GM12878 (cell line): ENCODE measurements around the gene COL11A2. TPM values are rescaled to one million over a fixed set of nuclear protein-coding genes. Genes with fewer than 3 reads are reported as not detected.

Experiments
- FOXK2 ChIP-seq: fragments of 450-650 bp; IDR thresholded peaks from 2 replicates; pipeline ENCODE4 v1.6.1; 2017; ENCODE audit warnings: mild to moderate bottlenecking, moderate library complexity
- HDAC6 ChIP-seq: fragments of 200-600 bp; sonication (generic); IDR thresholded peaks from one replicate; pipeline ENCODE4 v1.8.0; 2017; ENCODE audit warnings: antibody characterized with exemption; ENCODE audit not compliant: unreplicated experiment
- IKZF1 ChIP-seq: fragments of 450-650 bp; conservative IDR thresholded peaks from 2 replicates; pipeline ENCODE4 v1.6.1; 2017; ENCODE audit warnings: antibody characterized with exemption, mild to moderate bottlenecking
- NFIC ChIP-seq: IDR thresholded peaks from 2 replicates; pipeline ENCODE4 v1.6.1; 2012; ENCODE audit warnings: low read depth, mild to moderate bottlenecking, inconsistent platforms, low read length, moderate library complexity
- NFXL1 ChIP-seq: fragments of 450-650 bp; IDR thresholded peaks from 2 replicates; pipeline ENCODE4 v1.6.1; 2017; ENCODE audit warnings: antibody characterized with exemption, mild to moderate bottlenecking, borderline replicate concordance
- POU2F2 ChIP-seq: IDR thresholded peaks from 3 replicates; pipeline ENCODE4 v1.6.1; 2011; ENCODE audit warnings: low read depth, mild to moderate bottlenecking, low read length, borderline replicate concordance
- RB1 ChIP-seq: fragments of 450-650 bp; formaldehyde crosslinking; IDR thresholded peaks from 2 replicates; pipeline ENCODE4 v1.6.1; 2017; ENCODE audit warnings: mild to moderate bottlenecking, borderline replicate concordance
- TCF7 ChIP-seq: IDR thresholded peaks from 2 replicates; pipeline ENCODE4 v1.6.1; 2014; ENCODE audit warnings: antibody characterized with exemption, borderline replicate concordance
- WRNIP1 ChIP-seq: IDR thresholded peaks from 2 replicates; pipeline ENCODE4 v1.6.1; 2011; ENCODE audit warnings: low read depth, low read length, improper control_type of control experiment, borderline replicate concordance
- YY1 ChIP-seq: IDR thresholded peaks from 2 replicates; pipeline ENCODE4 v1.6.1; 2011; ENCODE audit warnings: low read depth, mild to moderate bottlenecking, low read length
- polyA plus RNA-seq, 11 experiments: library from polyadenylated mRNA; depleted of rRNA in 4 of 11; unstranded in 6 of 11; stranded (reverse) in 5 of 11; fragments of >200 nt; fragmentation: Nextera tagmentation in 4 of 11; fragmentation: Illumina TruSeq in 1 of 11; extraction: Ambion mirVana in 4 of 11; extraction: Trizol in 1 of 11; gene quantifications; 1 replicate in 1 of 11; 2 replicates in 10 of 11; pipeline versions ENCODE4 v1.2.1 to v1.2.3, GENCODE V29; 2011 to 2016; ENCODE audit warnings: inconsistent platforms in 2 of 11, missing spikeins in 2 of 11, low read depth in 1 of 11
- total RNA-seq, 4 experiments: library from RNA; depleted of rRNA in 3 of 4; stranded (reverse); fragments of >200 nt in 3 of 4; fragmentation: Illumina TruSeq in 1 of 4; extraction: Trizol in 1 of 4; gene quantifications; 2 replicates each; pipeline versions ENCODE4 v1.2.1 to v1.2.3, GENCODE V29; 2013 to 2021
- TF ChIP-seq, protein P1 (sequence below): fragments of 450-650 bp; formaldehyde crosslinking; IDR thresholded peaks from 2 replicates; pipeline ENCODE4 v1.4.0; 2020; ENCODE audit warnings: mild to moderate bottlenecking, moderate library complexity
- TF ChIP-seq, protein P2 (sequence below), 3 experiments: IDR thresholded peaks in 2 of 3; conservative IDR thresholded peaks in 1 of 3; 2 replicates each; pipeline ENCODE4 v1.5.1; 2011; ENCODE audit warnings: low read depth in 3 of 3, low read length in 3 of 3, mild to moderate bottlenecking in 3 of 3, control low read depth in 2 of 3, moderate library complexity in 2 of 3, inconsistent platforms in 1 of 3, mixed read lengths in 1 of 3; ENCODE audit not compliant: control insufficient read depth in 2 of 3, insufficient read depth in 1 of 3; ENCODE audit errors: extremely low read depth in 1 of 3
- TF ChIP-seq, protein P3 (sequence below): IDR thresholded peaks from 2 replicates; pipeline ENCODE4 v1.6.1; 2012; ENCODE audit warnings: mild to moderate bottlenecking, low read depth, low read length

The COL11A2 gene
- total and polyA plus RNA-seq, 10 of the 15 experiments (the other 5 are each of a cell fraction or from before 2014, with no cell fraction given) = 0.03 to 0.83 (median 0.22) TPM; not detected in 1

DNA sequence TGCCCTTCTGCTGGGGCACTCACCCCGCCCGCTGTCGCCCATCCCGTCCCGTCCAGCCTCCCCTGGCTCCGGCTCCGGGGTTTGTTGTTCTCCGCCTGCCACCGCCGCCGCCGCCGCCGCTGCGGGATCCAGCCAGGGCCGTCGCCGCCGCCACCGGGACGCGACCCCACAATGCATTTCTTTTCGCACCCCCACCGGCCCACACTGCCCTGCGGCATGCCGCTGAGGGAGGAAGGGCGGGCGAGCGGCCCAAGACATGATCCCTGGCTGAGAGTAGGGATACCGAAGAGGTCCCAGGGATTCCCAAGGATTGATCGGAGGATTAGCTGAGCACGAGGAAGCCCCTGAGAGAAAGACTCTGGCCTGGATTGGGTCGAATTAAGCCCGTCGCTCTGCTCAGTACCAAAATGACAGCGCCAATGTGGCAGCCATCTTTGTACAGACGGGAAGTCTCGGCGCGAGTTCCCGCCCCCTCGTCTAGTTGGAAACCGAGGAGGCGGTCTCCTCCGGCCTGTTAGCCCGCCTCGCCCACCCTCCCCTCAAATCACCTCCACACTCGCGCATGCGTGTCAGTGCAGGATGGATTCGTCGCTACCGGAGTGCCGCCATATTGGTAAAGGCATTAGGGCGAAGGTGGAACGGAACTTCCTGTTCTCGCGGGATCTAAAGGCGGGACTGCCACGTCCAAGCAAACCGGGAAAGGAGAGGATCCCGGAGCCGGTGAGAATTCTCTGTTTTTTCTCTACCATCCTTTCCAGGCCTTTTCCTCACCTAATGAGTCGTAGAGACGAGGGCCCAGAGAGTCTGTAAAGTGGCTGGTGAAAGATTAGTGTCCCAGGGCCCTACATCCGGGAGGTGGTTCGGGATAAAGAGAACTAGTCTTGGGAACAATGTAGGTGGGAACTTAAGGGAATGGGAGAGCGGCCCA, 8.2 kb upstream of the COL11A2 start, which contains the start of the genes RXRB and SLC39A7 (continued):
- TF ChIP-seq FOXK2 (no peak), NFXL1 (no peak), IKZF1 (peak; percentile 82), TCF7 (no peak), YY1 (peak; percentile 99), RB1 (no peak; the same call in 1 of the 2 replicates), WRNIP1 (0 out of 2 replicates have a peak, but pooled peaks have one; percentile 75), POU2F2 (peak; percentile 58; the same call in 2 of the 3 replicates), NFIC (no peak), HDAC6 (no peak)
- TF ChIP-seq, protein P1, sequence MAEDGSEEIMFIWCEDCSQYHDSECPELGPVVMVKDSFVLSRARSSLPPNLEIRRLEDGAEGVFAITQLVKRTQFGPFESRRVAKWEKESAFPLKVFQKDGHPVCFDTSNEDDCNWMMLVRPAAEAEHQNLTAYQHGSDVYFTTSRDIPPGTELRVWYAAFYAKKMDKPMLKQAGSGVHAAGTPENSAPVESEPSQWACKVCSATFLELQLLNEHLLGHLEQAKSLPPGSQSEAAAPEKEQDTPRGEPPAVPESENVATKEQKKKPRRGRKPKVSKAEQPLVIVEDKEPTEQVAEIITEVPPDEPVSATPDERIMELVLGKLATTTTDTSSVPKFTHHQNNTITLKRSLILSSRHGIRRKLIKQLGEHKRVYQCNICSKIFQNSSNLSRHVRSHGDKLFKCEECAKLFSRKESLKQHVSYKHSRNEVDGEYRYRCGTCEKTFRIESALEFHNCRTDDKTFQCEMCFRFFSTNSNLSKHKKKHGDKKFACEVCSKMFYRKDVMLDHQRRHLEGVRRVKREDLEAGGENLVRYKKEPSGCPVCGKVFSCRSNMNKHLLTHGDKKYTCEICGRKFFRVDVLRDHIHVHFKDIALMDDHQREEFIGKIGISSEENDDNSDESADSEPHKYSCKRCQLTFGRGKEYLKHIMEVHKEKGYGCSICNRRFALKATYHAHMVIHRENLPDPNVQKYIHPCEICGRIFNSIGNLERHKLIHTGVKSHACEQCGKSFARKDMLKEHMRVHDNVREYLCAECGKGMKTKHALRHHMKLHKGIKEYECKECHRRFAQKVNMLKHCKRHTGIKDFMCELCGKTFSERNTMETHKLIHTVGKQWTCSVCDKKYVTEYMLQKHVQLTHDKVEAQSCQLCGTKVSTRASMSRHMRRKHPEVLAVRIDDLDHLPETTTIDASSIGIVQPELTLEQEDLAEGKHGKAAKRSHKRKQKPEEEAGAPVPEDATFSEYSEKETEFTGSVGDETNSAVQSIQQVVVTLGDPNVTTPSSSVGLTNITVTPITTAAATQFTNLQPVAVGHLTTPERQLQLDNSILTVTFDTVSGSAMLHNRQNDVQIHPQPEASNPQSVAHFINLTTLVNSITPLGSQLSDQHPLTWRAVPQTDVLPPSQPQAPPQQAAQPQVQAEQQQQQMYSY (CRISPR knock-in tag) = no peak
- TF ChIP-seq, protein P2, sequence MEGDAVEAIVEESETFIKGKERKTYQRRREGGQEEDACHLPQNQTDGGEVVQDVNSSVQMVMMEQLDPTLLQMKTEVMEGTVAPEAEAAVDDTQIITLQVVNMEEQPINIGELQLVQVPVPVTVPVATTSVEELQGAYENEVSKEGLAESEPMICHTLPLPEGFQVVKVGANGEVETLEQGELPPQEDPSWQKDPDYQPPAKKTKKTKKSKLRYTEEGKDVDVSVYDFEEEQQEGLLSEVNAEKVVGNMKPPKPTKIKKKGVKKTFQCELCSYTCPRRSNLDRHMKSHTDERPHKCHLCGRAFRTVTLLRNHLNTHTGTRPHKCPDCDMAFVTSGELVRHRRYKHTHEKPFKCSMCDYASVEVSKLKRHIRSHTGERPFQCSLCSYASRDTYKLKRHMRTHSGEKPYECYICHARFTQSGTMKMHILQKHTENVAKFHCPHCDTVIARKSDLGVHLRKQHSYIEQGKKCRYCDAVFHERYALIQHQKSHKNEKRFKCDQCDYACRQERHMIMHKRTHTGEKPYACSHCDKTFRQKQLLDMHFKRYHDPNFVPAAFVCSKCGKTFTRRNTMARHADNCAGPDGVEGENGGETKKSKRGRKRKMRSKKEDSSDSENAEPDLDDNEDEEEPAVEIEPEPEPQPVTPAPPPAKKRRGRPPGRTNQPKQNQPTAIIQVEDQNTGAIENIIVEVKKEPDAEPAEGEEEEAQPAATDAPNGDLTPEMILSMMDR (IDR thresholded peaks at IDR 0.05 in 2 of 3, conservative IDR thresholded peaks at IDR 0.05 in 1 of 3; ENCODE audit: control insufficient read depth in 2 of 3, extremely low read depth in 1 of 3, insufficient read depth in 1 of 3, low read depth in 3 of 3, low read length in 3 of 3) = no peak
- TF ChIP-seq, protein P3, sequence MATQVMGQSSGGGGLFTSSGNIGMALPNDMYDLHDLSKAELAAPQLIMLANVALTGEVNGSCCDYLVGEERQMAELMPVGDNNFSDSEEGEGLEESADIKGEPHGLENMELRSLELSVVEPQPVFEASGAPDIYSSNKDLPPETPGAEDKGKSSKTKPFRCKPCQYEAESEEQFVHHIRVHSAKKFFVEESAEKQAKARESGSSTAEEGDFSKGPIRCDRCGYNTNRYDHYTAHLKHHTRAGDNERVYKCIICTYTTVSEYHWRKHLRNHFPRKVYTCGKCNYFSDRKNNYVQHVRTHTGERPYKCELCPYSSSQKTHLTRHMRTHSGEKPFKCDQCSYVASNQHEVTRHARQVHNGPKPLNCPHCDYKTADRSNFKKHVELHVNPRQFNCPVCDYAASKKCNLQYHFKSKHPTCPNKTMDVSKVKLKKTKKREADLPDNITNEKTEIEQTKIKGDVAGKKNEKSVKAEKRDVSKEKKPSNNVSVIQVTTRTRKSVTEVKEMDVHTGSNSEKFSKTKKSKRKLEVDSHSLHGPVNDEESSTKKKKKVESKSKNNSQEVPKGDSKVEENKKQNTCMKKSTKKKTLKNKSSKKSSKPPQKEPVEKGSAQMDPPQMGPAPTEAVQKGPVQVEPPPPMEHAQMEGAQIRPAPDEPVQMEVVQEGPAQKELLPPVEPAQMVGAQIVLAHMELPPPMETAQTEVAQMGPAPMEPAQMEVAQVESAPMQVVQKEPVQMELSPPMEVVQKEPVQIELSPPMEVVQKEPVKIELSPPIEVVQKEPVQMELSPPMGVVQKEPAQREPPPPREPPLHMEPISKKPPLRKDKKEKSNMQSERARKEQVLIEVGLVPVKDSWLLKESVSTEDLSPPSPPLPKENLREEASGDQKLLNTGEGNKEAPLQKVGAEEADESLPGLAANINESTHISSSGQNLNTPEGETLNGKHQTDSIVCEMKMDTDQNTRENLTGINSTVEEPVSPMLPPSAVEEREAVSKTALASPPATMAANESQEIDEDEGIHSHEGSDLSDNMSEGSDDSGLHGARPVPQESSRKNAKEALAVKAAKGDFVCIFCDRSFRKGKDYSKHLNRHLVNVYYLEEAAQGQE = no peak
